SK-N-SH (cell line): Measurements from ENCODE around the gene MPP3. TPM values are rescaled to one million over a fixed set of nuclear protein-coding genes. Genes with fewer than 3 reads are reported as not detected.

Source experiments
- CTCF ChIA-PET: fragments of 300-600, 350-600 bp; formaldehyde crosslinking; extraction: SDS; loops from one replicate; lab custom pipeline; 2021; lab: Yijun Ruan, JAX
- POLR2A ChIA-PET: fragments of 350-600 bp; sonication (Branson Sonifier 250); formaldehyde crosslinking; extraction: SDS; loops from one replicate; lab custom pipeline; 2020; ENCODE audit warnings: antibody characterized with exemption, inconsistent platforms; lab: Yijun Ruan, JAX
- DNase-seq: peaks from one replicate; pipeline ENCODE4 v3.0.0; 2012
- H2AFZ ChIP-seq: fragments of 200-600 bp; sonication (generic); 2 replicates; pipeline ENCODE4 v1.8.1; 2016; ENCODE audit warnings: antibody characterized with exemption, mild to moderate bottlenecking, low read depth
- H3F3A ChIP-seq: fragments of 200-600 bp; sonication (generic); replicated peaks from 2 replicates; pipeline ENCODE3; 2016; ENCODE audit warnings: antibody characterized with exemption, mild to moderate bottlenecking; ENCODE audit not compliant: insufficient read depth
- H3K27ac ChIP-seq, 2 experiments: fragments of 200-500 bp in 1 of 2; fragments of 200-600 bp in 1 of 2; sonication (Bioruptor generic) in 1 of 2; sonication (generic), shearing (Covaris generic) in 1 of 2; 2 replicates each; pipeline versions ENCODE4 v1.5.1 to v1.6.1; 2014 to 2016; ENCODE audit warnings: low read depth in 2 of 2, inconsistent platforms in 1 of 2, low read length in 1 of 2, mild to moderate bottlenecking in 1 of 2, mixed read lengths in 1 of 2
- H3K27me3 ChIP-seq: fragments of 200-600 bp; sonication (generic), shearing (Covaris generic); 2 replicates; pipeline ENCODE4 v1.6.1; 2016; ENCODE audit warnings: mixed run types; ENCODE audit not compliant: insufficient read depth
- H3K36me3 ChIP-seq, 2 experiments: fragments of 200-500 bp in 1 of 2; fragments of 200-600 bp in 1 of 2; sonication (Bioruptor generic) in 1 of 2; sonication (generic) in 1 of 2; replicated peaks in 1 of 2; 2 replicates each; pipeline versions ENCODE3 to v1.5.1; 2014 to 2016; ENCODE audit warnings: low read length in 1 of 2, mild to moderate bottlenecking in 1 of 2; ENCODE audit not compliant: insufficient read depth in 2 of 2, control insufficient read depth in 1 of 2
- H3K4me1 ChIP-seq, 2 experiments: fragments of 200-500 bp in 1 of 2; fragments of 200-600 bp in 1 of 2; sonication (Bioruptor generic) in 1 of 2; sonication (generic), shearing (Covaris generic) in 1 of 2; 2 replicates each; pipeline versions ENCODE4 v1.5.1 to v1.6.1; 2014 to 2016; ENCODE audit warnings: low read depth in 1 of 2, low read length in 1 of 2, mixed run types in 1 of 2; ENCODE audit not compliant: insufficient read depth in 2 of 2, control insufficient read depth in 1 of 2
- H3K4me2 ChIP-seq: fragments of 200-600 bp; sonication (generic), shearing (Covaris generic); 2 replicates; pipeline ENCODE4 v1.6.1; 2017; ENCODE audit warnings: mixed run types
- H3K4me3 ChIP-seq, 2 experiments: fragments of 200-500 bp in 1 of 2; fragments of 200-600 bp in 1 of 2; sonication (Bioruptor generic) in 1 of 2; sonication (generic), shearing (Covaris generic) in 1 of 2; 2 replicates each; pipeline versions ENCODE4 v1.5.1 to v1.8.1; 2014 to 2016; ENCODE audit warnings: low read depth in 2 of 2, inconsistent platforms in 1 of 2, low read length in 1 of 2, mild to moderate bottlenecking in 1 of 2, mixed read lengths in 1 of 2, moderate library complexity in 1 of 2
- H3K79me2 ChIP-seq: fragments of 200-600 bp; sonication (generic); 2 replicates; pipeline ENCODE4 v1.8.1; 2017; ENCODE audit warnings: mild to moderate bottlenecking; ENCODE audit not compliant: insufficient read depth
- H3K9ac ChIP-seq: fragments of 200-600 bp; sonication (generic); 2 replicates; pipeline ENCODE4 v1.6.1; 2017; ENCODE audit warnings: mixed run types
- H3K9me2 ChIP-seq: fragments of 200-600 bp; sonication (generic); 2 replicates; pipeline ENCODE4 v1.6.1; 2017; ENCODE audit warnings: mixed run types
- H3K9me3 ChIP-seq: fragments of 200-600 bp; sonication (generic); 2 replicates; pipeline ENCODE4 v1.6.1; 2017; ENCODE audit warnings: mixed run types, mild to moderate bottlenecking, moderate library complexity
- H4K20me1 ChIP-seq: fragments of 200-600 bp; sonication (generic); 2 replicates; pipeline ENCODE4 v1.6.1; 2017; ENCODE audit warnings: mild to moderate bottlenecking, mixed run types; ENCODE audit not compliant: insufficient read depth
- CHD2 ChIP-seq: fragments of 150-350 bp; IDR thresholded peaks from 2 replicates; pipeline ENCODE4 v1.6.1; 2018; ENCODE audit warnings: low read length; ENCODE audit not compliant: partially characterized antibody
- CTCF ChIP-seq: fragments of 200-600 bp; sonication (generic); IDR thresholded peaks from 2 replicates; pipeline ENCODE4 v1.6.1; 2017; ENCODE audit warnings: antibody characterized with exemption, mild to moderate bottlenecking, moderate library complexity
- ELF1 ChIP-seq: IDR thresholded peaks from 2 replicates; pipeline ENCODE4 v1.4.0; 2012
- EZH2phosphoT487 ChIP-seq: fragments of 200-600 bp; sonication (generic); IDR thresholded peaks from 2 replicates; pipeline ENCODE4 v1.6.1; 2017; ENCODE audit warnings: low read depth, mixed run types, mild to moderate bottlenecking, antibody characterized with exemption, moderate library complexity, borderline replicate concordance
- FOXM1 ChIP-seq: IDR thresholded peaks from 2 replicates; pipeline ENCODE4 v1.4.0; 2012; ENCODE audit warnings: low read depth, mild to moderate bottlenecking
- GATA2 ChIP-seq: sonication (generic); formaldehyde crosslinking; IDR thresholded peaks from 2 replicates; pipeline ENCODE4 v1.5.0; 2020; ENCODE audit warnings: mild to moderate bottlenecking, missing genetic modification reagents
- MAX ChIP-seq: IDR thresholded peaks from 2 replicates; pipeline ENCODE4 v1.4.0; 2012; ENCODE audit warnings: low read depth
- MEF2A ChIP-seq: IDR thresholded peaks from 2 replicates; pipeline ENCODE4 v1.4.0; 2012; ENCODE audit warnings: low read depth, borderline replicate concordance
- NRF1 ChIP-seq: IDR thresholded peaks from 2 replicates; pipeline ENCODE4 v1.6.1; 2012; ENCODE audit warnings: low read depth, mild to moderate bottlenecking, low read length
- RAD21 ChIP-seq: IDR thresholded peaks from 2 replicates; pipeline ENCODE4 v1.6.1; 2012; ENCODE audit warnings: mild to moderate bottlenecking, low read length
- RCOR1 ChIP-seq: fragments of 150-350 bp; IDR thresholded peaks from 2 replicates; pipeline ENCODE4 v1.6.1; 2017; ENCODE audit warnings: antibody characterized with exemption, low read length
- REST ChIP-seq: IDR thresholded peaks from 2 replicates; pipeline ENCODE4 v1.6.1; 2012; ENCODE audit warnings: mild to moderate bottlenecking, low read depth, low read length, moderate library complexity
- RFX5 ChIP-seq: IDR thresholded peaks from 2 replicates; pipeline ENCODE4 v1.6.1; 2012; ENCODE audit warnings: mild to moderate bottlenecking, improper control_type of control experiment, low read length
- SIN3A ChIP-seq: IDR thresholded peaks from 2 replicates; pipeline ENCODE4 v1.6.1; 2012; ENCODE audit warnings: low read depth, mild to moderate bottlenecking, low read length, moderate library complexity, borderline replicate concordance
- SMC3 ChIP-seq: IDR thresholded peaks from 2 replicates; pipeline ENCODE4 v1.6.1; 2012; ENCODE audit warnings: low read depth, low read length, improper control_type of control experiment
- TAF1 ChIP-seq: IDR thresholded peaks from 2 replicates; pipeline ENCODE4 v1.6.1; 2012; ENCODE audit warnings: low read depth, mild to moderate bottlenecking, low read length, moderate library complexity, borderline replicate concordance
- USF1 ChIP-seq: IDR thresholded peaks from 2 replicates; pipeline ENCODE4 v1.4.0; 2012; ENCODE audit warnings: low read depth, borderline replicate concordance
- YY1 ChIP-seq: IDR thresholded peaks from 2 replicates; pipeline ENCODE4 v1.4.0; 2012; ENCODE audit warnings: low read depth, mild to moderate bottlenecking
- WGBS: methylation state at CpG from one replicate; pipeline ENCODE4 v1.1.6; 2017; ENCODE audit warnings: low lambda C conversion rate; 5-methylcytosine and 5-hydroxymethylcytosine counted together
- polyA plus RNA-seq, 3 experiments: library from polyadenylated mRNA; depleted of rRNA; stranded (reverse); fragments of >200 nt; gene quantifications; 2 replicates each; pipeline ENCODE4 v1.2.3, GENCODE V29; 2012

MPP3 gene
- polyA plus RNA-seq, 1 of the 3 experiments (the other 2 are of a cell fraction): 14.1 TPM

- H3K4me1 ChIP-seq: no peaks in the 10 kb centered on the region; a peak in 1 of 4 replicates
- H3K36me3 ChIP-seq: no peaks in the 10 kb centered on the region
- H3K79me2 ChIP-seq: no peaks in the 10 kb centered on the region
- no peak overlapping the region for H3K9ac ChIP-seq
- H3K9me2 ChIP-seq: no peaks in the 10 kb centered on the region
- no peaks in the 10 kb centered on the region for H4K20me1 ChIP-seq
- TF ChIP-seq EZH2phosphoT487: no peak
- no peak for TF ChIP-seq GATA2
- TF ChIP-seq REST: no peak
- TF ChIP-seq CHD2: no peak
- TF ChIP-seq RCOR1: no peak
- TF ChIP-seq SMC3: no peak
- TF ChIP-seq RFX5: no peak
- no peak for TF ChIP-seq CTCF
- TF ChIP-seq FOXM1: no peak
- no peaks in the 10 kb centered on the region for H3F3A ChIP-seq
- DNase-seq: no peak
- H3K27me3 ChIP-seq: no peaks in the 10 kb centered on the region; the same call in 1 of the 2 replicates
- no peak overlapping the region for H3K27ac ChIP-seq
- CTCF ChIA-PET: interaction anchor here (0.9 to 12.5 kb wide), 4 partner anchors 15 to 79 kb away, joined by 3 to 106 read pairs (median 6); partner anchors contain the start of gene CD300LG
- WGBS: 52% methylated on average over 4 of the region's 4 CpGs
- no peak overlapping the region for H2AFZ ChIP-seq
- POLR2A ChIA-PET: no interaction called here
- no peak overlapping the region for H3K4me3 ChIP-seq
- H3K4me2 ChIP-seq: no peak overlapping the region
- H3K9me3 ChIP-seq: no peaks in the 10 kb centered on the region
Observed at GRCh38 chr17:43864161-43864984, 31.4 kb upstream of the MPP3 start.

- H3K27me3 ChIP-seq: peaks cover 6% of the 10 kb centered on the region; the same call in 1 of the 2 replicates
- H4K20me1 ChIP-seq: no peaks in the 10 kb centered on the region
- H3K27ac ChIP-seq: no peak overlapping the region
- no peaks in the 10 kb centered on the region; a peak in 1 of 4 replicates for H3K4me1 ChIP-seq
- no peaks in the 10 kb centered on the region for H3K36me3 ChIP-seq
- H3K9me3 ChIP-seq: no peaks in the 10 kb centered on the region
- H2AFZ ChIP-seq: no peak overlapping the region
- CTCF ChIA-PET: interaction anchor here (4.0 to 12.5 kb wide), 2 partner anchors 16 to 17 kb away, joined by 26 to 106 read pairs; partner anchors contain the start of gene CD300LG
- H3K79me2 ChIP-seq: no peaks in the 10 kb centered on the region
- POLR2A ChIA-PET: no interaction called here
- no peak overlapping the region for H3K9ac ChIP-seq
- H3K9me2 ChIP-seq: no peaks in the 10 kb centered on the region
- 62% methylated on average over 3 of the region's 9 CpGs for WGBS
- no peak for DNase-seq
- H3K4me2 ChIP-seq: no peak overlapping the region
- H3K4me3 ChIP-seq: no peak overlapping the region
- no peaks in the 10 kb centered on the region for H3F3A ChIP-seq
- TF ChIP-seq NRF1 (no peak), RCOR1 (no peak), CTCF (no peak), SIN3A (no peak), MEF2A (no peak), MAX (no peak), USF1 (no peak), YY1 (no peak), RFX5 (no peak), ELF1 (no peak), TAF1 (no peak), RAD21 (no peak)
Observed at GRCh38 chr17:43861960-43862359, 29.0 kb upstream of the MPP3 start.
